HG03442 (cell line): Measurements from ENCODE around the gene STK38.
A peak's percentile ranks its signal among the peaks of the same experiment; 100 is the strongest.
"Not testable (repeated sequence)": the region's sequence is repeated elsewhere in the genome, so short reads cannot be mapped to it uniquely, and the experiment has no call there.

Source experiments
- ATAC-seq: cut with Tn5 transposase; IDR thresholded peaks from one replicate; pipeline ENCODE4 v1.9.1; 2021; ENCODE audit warnings: mild to moderate bottlenecking, moderate library complexity; ENCODE audit not compliant: unreplicated experiment

Gene STK38

DNA sequence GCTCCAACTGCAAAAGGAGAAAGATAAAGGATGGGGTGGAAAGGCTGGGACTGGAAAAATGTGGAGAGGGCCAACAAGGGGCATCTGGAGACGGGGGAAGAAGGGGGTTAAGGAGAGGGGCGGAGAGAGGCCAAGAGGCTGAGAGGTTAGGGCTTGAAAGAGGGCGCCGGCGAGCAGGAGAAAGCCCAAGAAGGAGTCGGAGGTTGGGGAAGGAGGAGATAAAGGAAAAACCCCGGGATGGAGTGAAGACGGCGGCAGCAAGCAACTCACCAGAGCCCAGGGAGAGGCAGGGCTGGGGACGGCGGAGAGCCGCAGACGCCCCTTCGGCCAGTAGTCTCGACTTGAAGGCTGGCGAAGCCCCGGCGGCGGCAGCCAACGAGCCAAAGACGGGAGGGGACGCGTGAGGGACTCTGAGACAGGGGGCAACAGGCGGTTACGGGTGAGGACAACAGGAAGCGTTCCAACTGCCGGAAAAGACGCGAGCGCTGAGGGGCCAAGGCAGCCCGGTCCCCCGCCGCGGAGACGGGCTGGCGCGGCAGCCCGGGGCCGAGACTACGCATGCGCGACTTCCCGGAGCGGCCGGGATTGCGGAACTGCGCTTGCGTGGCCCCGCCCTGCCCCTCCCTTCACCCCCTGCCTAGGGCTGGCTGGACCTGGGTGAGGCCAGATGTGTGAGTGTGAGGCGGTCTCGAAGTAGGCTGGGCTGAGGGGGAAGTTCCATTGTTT is at the start of gene STK38:
Gene STK38 (minus strand): TSS at position 560 of the 726 bp plus-strand sequence. CDS start 7,277 bp downstream, outside the sequence.
- peak; percentile 70 for ATAC-seq

DNA sequence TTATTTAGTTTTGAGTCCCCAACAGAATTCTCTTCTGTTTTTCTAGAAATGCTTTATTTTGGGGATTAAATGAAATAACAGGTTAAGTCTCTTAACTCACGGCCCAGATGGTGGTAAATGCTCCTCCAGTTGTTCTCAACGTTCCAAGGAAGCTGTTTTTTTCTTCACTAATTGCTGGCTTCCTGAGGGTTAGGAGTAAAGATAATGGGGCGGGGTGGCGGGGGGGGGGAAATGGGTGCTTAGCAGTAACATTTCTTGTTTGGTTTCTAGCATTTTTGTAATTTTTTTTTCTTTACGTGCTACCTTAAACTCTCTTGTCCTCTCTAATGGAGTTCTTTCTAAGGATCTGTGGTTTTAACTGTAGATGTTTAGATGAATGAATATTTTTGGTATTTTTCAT is 49.1 kb upstream of the STK38 start:
- no peak for ATAC-seq

DNA sequence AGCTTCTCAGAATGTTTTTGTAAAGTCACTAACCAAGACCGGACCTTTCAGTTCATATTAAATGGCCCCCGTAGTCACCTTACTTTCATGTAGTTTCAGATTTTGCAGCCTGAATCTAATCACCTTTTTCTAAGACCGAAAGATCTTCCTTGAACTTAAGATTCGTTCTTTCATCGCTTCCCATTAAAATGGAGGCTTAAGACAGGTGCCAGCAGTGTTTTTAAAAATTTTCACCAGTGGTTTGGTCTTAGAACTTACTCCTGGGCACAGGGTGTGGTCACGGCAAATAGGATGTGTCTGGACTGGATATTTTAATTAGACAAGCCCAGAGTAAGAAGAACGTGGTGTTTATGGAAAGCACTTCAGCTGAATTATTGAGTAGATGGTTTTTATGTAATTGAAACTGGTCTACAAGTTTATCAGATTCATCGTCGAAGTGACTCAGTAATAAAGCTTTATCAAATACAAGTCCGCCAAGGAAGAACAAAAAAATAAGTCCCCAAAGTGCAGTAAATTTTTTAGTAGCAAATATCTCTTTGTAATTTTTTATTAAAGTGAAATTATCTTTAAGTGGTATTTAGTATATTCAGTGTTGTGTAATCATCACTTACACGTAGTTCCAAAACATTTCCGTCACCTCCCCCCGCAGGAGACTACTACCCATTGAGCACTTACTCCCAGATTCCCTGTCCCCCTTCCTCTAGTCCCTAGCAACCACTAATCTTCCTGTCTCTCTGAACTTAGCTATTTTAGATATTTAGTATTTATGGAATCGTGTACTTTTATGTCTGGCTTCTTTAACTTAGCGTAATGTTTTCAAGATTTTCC is 47.8 kb upstream of the STK38 start:
- no peak for ATAC-seq

DNA sequence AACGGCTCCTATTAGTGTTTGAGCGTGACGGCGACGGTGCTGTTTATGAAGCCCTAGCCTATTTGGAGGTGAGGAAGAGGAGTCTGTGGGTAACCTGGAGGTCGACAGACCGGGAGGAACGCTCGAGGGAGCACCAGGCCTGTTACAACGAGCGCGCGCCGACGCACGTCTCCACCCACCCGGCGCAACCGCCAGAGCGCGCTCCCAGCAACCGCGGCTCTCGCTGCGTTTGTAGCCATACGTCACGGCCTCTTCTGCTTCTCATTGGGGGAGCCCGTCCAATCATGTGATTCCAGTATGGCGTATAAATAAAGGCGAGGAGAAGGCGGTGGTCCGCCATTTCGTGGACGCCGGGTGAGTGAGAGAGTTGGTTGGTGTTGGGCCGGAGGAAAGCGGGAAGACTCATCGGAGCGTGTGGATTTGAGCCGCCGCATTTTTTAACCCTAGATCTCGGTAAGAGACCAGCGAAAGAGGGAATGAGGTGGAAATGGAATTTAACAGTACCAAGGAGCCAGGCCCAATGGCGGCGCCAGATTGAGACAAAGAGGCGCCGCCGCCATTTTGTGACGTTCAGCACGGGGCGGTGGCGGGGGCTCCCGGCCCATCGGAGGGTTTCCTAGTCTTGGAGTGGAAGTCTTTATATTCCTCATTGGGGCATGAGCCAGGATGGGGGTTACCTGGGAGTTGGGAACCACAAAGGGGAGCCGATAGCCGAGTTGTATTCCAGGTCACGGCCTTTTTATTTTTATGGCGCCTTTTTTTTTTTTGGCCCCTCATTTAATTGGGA is 46.9 kb upstream of the STK38 start, which contains the start of gene SRSF3:
Gene SRSF3 (plus strand): TSS at position 334 of the 787 bp plus-strand sequence. CDS start 2,401 bp downstream, outside the sequence.
- peak; percentile 90 for ATAC-seq

DNA sequence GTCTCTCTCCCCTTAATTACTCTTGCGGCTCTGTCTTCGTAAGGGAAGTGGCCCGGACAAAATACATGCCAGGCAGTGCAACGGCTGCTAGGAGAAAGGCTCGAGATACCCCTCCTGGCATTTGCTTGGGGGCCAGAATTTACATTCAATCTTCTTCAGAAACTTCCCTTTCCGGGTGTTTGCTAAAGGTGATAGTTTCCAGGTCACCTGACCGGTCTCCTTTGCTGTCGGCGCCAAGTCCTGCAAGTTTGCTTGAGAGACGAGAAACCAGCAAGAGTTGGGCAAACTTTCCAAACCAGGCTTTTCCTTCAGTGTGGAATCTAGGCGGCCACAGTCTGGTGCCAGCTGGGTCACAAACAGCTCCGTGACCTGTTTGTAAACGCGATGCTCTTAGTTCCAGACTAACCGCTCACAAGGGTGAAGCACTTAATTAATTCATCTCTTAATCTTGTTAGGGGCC is 46.3 kb upstream of the STK38 start:
- peak; percentile 12 for ATAC-seq

DNA sequence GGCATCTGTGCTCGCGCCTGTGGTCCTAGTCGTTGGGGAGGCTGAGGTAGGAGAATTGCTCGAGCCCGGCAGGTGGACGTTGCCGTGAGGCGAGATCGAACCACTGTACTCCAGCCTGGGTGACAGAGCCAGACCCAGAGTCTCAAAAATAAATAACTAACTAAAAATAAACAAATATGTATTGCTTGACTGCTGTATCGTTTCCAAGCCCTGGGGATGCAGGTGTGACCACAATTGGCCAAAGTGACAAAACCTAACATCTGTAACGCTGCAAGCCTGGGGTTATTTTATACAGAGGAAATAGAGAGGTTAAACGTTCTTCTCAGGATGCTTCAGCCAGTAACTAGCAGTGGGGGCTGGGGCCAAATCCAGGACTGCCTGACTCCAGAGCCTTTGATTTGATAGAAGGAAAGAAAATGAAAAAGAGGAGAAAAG is 45.0 kb upstream of the STK38 start:
- no peak for ATAC-seq

DNA sequence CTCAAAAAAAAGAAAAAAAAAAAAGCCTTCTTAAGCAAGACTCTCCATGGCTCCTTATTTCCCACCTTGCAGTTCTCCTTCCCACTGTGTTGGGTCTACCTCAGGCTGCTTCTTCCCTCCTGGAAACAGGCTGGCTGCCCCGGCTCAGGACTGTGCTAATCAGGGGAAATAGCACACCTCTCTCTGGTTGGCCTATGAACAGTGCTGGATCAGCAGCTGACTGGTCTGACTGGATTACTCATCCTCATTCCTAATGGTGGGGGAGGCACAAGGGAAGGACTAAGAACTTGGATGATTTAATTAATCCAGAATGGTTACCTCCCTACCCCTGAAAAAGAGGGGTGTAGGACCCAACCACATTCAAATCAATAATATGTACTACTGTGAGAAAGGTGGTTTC is 43.0 kb upstream of the STK38 start:
- ATAC-seq, result no peak

DNA sequence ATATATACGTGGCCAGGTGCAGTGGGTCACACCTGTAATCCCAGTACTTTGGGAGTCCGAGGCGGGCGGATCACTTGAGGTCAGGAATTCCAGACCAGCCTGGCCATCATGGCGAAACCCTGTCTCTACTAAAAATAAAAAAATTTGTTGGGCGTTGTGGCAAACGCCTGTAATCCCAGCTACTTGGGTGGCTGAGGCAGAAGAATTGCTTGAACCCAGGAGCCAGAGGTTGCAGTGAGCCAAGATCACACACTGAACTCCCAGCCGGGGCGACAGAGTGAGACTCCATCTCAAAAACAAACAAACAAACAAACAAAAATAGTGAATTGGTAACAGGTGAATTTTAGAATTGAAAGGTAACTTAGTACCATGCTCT is 41.7 kb upstream of the STK38 start:
- not testable (repeated sequence) for ATAC-seq

DNA sequence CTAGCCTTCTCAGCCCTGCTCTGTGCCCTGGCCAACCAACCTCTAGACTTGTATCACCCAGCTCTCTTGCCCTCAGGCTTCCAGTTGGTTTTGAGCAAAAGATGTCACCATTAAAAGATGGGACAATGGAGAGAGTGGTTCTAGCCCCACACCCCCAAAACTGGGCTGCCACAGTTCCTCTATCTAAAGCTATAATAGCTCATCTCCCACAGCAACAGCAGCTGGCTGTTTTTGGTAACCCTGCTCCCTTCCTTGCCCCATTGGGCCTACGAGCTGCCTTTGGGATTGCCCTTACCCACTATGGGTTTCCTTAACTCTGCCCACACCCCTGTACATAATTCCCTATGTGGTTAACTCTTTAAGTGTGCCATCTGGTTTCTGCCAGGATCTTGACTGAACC is 39.3 kb upstream of the STK38 start:
- ATAC-seq, result no peak

DNA sequence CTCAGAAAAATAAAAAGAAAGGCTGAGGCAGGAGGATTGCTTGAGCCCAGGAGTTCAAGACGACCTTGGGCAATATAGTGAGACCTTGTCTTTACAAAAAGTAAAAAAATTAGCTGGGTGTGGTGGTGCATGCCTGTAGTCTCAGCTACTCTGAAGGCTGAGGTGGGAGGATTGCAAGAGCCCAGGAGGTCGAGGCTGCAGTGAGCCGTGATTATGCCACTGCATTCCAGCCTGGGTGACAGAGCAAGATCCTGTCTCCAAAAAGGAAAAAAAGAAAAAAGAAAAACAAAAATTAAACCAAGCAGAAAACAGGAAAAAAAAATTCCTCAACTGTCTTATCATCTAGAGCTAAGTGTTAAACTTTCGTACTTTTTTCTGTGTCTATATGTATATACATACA is 34.4 kb upstream of the STK38 start:
- ATAC-seq, result no peak

DNA sequence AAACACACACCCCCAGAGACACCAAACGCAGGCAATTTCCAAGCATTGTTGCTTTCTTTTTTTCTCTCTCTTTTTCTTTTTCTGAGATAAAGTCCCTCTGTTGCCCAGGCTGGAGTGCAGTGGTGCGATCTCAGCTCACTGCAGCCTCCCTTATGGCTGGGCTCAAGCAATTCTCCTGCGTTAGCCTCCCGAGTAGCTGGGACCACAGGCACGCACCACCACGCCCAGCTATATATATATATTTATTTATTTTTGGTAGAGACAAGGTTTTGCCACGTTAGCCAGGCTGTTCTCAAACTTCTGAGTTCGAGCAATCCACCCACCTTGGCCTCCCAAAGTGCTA is 32.9 kb upstream of the STK38 start:
- ATAC-seq, result no peak

DNA sequence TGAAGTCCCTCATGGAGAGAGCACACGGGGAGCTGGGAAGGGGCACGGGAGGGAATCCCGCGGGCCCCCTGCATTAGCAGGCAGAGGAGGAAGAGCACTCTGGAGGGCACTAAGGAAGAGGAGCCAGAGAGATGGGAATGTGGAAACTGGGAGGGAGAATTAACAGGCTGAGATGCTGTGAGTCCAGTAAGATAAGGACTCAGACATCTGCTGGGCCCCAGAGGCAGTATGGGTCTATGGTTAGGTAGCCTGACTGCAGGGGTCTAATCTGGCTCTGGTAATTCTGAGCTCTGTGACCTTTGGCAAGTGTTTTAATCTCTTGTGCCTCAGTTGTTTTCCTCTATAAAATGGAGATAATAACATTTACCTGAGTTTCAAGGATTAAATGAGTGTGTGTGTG is 31.2 kb upstream of the STK38 start:
- ATAC-seq, result no peak

DNA sequence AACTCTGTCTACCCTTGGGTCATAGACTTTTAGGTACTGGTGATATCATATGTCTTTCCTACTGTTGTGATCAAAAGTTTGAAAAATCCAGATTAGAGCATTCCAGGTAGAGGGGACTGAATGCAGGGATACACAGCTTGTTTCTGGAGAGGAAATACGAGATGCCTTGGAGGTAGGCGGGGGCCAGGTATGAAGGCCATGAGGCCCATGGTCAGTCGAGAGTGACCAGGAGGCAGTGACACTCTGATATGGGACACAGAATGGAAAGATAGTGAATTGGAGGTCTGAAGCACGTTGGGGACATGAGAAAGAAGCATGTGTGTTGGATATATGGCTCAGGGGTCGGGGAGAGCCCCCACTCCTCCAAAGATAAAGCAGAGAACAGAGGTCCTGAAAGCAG is 30.8 kb upstream of the STK38 start:
- ATAC-seq, result no peak

DNA sequence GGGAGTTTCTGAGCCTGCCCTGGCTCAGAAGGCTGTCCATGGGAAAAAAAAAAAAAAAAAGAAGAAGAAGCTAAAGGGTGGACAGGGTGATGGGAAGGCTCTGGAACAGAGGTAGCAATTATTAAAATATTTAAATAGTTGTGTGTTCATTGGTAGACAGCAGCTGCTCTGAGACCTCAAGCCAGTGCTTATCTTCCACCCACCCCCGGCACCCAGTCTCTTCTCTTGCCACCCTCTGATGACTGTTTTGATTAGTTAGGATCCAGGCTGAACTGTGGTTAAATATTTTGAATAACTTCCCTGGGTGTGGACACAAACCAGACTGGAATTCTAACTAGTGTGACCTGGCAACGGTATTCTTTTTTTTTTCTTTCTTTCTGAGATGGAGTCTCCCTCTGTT is 30.0 kb upstream of the STK38 start:
- ATAC-seq, result no peak

DNA sequence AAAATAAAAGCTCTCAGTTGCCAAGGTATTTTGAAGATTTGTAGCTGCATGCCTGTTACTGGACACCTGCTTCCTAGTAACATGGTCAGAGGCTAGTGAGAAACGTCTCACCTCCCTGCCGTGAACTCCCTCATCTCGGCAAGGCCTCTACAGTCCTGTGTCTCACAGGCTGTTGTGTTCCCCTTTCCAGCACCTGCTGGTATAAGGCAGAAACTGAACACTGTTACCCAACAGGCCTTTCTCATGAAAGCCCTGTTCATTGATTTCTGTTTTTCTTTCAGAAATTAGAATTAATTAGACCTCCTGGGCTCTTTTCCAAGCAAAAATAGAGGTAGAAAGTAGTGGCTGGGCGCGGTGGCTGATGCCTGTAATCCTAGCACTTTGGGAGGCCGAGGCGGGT is 29.3 kb upstream of the STK38 start:
- ATAC-seq, result no peak

DNA sequence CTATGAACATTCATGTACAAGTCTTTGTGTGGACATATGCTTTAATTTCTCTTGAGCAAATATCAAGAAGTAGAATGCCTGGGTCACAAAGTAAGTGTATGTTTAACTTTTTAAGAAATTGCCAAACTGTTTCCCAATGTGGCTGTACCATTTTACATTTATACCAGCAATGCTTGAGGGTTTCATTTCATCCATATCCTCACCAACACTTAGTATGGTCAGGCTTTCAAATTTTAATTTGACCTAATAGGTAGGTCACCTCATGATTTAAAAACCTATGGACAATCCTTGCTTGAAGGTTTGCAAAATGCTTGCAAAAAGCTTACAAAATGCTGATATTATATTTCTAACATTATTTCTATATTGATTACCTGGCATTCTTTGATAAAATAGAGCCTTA is 27.4 kb upstream of the STK38 start:
- ATAC-seq, result no peak

DNA sequence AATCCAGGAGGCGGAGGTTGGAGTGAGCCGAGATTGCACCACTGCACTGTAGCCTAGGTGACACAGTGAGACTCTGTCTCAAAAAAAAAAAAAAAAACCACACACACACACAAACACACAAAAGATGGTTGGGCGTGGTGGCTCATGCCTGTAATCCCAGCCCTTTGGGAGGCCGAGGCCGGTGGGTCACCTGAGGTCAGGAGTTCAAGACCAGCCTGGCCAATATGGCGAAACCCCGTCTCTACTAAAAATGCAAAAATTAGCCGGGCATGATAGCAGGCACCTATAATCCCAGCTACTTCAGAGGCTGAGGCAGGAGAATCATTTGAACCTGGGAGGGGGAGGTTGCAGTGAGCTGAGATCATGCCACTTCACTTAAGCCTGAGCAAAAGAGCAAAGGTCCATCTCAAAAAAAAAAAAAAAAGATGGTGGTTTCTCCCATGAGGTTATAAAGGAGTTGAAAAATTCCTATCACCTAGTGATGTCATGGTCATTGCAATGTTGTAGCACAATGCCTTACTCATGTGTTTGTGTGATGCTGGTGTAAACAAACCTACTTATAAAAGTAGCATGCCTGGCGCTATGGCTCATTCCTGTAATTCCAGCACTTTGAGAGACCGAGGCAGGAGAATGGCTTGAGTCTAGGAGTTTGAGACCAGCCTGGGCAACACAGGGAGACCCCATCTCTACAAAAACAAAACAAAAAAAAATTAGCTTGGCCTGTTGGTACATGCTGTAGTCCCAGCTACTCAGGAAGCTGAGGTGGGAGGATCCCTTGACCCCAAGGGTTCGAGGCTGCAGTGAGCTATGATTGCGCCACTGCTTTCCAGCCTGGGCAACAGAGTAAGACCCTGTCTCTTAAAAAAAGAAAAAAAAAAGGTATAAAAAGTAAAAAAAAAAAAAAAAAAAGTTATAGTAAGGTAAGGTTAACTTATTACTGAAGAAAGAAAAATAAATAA is 25.4 kb upstream of the STK38 start:
- ATAC-seq, result not testable (repeated sequence)

DNA sequence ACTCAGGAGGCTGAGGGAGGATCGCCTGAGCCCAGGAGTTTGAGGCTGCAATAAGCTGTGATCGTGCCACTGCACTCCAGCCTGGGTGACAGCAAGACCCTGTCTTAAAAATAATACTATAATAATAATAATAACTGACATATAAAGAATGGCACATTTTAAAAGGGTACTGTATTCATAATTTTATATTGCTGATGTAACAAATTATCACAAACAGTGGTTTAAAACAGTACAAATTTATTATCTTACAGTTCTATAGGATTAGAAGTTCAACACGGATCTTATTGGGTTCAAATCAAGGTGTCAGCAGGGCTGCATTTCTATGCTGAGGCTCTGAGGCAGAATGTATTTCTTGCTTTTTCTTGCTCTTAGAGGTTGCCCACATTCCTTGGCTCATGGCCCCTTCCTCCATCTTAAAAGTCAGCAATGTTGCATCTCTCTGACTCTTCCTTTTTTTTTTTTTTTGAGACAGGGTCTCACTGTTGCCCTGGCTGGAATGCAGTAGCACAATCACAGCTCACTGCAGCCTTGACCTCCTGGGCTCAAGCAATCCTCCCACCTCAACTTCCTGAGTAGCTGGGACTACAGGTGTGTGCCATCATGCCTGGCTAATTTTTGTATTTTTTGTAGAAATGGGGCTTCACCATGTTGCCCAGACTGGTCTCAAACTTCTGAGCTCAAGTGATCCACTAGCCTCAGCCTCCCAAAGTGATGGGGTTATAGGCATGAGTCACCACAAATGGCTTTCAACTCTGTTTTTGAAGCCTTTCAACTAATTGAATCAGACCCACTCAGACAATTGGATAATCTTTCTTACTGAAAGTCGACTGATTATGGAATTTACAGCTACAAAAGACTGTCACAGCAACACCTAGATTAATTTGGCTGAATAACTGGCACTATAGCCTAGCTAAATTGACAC is 24.1 kb upstream of the STK38 start:
- ATAC-seq, result no peak

DNA sequence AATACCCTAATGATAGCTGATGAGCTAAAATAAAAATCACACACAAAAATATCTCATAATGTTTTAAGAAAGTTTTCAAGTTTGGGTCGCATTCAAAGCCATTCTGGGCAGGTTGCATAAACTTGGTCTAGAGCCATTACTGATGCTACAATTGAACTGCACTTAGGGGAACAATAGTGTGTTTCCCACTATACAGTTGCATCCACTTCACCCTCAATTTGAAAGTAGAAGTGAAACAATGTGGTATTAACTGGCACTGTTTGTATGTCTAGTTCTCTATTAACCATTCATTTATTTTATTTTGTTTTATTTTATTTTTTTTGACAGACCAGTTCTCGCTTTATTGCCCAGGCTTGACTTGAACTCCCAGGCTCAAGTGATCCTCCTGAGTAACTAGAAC is 23.0 kb upstream of the STK38 start:
- ATAC-seq, result no peak
